ENCODE data around the gene SNPH.

DNA sequence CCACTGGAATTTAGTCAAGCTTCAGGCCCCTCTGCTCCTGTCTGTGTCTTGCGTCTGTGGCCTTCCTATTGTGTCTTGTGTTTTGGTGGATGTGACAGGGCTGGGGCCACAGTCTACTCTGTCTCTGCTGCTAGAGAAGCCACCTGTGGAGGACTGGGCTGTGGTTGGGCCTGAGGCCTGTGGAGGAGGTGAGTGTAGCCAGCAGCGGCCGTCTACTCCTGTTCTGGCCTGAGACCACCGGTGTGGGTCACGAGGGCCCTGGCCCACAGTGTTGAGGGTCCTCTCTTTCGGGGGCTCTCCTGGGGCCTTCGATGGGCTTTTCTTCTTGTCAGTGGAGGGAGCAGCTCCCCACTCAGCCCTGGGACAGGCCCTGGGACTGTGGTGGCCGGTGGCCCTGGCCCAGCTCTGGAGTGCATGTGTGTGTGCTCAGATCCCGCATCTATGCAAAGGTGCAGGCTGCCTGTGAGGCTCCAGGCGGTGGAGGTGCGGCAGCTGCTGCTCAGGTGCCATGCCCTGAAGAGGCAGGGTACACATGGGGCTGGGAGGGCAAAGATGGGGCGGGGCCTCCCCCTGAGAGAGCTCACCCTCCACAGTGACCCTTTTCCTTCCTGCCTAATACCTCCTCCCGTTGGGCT, 42.1 kb downstream of the SNPH start:
- TF ChIP-seq, protein P1, sequence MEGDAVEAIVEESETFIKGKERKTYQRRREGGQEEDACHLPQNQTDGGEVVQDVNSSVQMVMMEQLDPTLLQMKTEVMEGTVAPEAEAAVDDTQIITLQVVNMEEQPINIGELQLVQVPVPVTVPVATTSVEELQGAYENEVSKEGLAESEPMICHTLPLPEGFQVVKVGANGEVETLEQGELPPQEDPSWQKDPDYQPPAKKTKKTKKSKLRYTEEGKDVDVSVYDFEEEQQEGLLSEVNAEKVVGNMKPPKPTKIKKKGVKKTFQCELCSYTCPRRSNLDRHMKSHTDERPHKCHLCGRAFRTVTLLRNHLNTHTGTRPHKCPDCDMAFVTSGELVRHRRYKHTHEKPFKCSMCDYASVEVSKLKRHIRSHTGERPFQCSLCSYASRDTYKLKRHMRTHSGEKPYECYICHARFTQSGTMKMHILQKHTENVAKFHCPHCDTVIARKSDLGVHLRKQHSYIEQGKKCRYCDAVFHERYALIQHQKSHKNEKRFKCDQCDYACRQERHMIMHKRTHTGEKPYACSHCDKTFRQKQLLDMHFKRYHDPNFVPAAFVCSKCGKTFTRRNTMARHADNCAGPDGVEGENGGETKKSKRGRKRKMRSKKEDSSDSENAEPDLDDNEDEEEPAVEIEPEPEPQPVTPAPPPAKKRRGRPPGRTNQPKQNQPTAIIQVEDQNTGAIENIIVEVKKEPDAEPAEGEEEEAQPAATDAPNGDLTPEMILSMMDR (IDR thresholded peaks at IDR 0.05), result no peak
- no peak for TF ChIP-seq POLR2A (IDR thresholded peaks at IDR 0.05)
